ENCODE data around the gene SPAG16.

The SPAG16 gene

DNA sequence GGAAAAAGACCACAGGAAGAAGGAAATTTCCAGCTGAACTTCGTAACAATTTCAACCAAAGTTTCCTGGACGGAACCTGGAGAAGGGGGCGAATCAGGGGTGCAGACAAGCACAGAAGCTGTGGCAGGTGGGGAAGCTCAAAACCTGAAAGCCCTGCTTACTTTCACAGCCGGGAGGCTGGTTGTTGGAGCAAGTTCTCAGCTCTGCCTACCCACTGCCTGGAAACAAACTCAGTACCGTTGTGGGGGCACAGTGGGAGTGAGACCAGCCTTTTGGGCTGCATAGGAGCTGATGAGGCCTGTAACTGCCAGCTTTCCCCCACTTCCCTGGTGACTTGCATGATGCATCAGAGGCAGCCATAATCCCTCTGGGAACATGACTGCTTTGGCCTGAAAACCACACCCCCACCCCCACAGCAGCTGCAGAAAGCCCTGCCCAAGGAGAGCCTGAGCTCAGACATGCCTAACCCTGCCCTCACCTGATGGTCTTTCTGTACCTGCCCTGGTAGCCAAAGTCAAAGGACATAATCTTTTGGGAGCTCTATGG is 919.6 kb downstream of the SPAG16 start:
- no peak for DNase-seq

GRCh38 chr2:214215107-214215506 is 930.8 kb downstream of the SPAG16 start:
- no peak for DNase-seq

GRCh38 chr2:214217136-214217535 is 932.9 kb downstream of the SPAG16 start:
- no peak for DNase-seq

GRCh38 chr2:214217599-214217998 is 933.3 kb downstream of the SPAG16 start:
- no peak for DNase-seq

DNA sequence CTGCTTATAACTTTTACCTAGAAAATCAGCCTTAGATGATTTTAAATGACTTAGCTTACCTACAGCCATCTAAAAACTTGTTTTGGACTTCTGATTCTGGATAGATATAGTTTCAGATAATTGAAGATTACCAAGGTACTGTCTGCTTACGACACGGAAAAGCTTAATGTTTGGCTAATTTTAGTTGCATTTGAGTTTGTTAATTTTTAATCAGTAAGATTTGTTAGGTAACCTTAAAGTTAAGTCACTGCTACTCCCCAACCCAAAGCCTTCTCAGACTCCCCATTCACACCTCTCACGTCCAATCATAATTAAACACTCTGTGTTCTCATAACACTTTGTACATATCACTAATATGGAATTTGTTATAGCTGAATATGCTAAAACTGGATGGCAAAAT is 936.0 kb downstream of the SPAG16 start:
- DNase-seq: no peak

DNA sequence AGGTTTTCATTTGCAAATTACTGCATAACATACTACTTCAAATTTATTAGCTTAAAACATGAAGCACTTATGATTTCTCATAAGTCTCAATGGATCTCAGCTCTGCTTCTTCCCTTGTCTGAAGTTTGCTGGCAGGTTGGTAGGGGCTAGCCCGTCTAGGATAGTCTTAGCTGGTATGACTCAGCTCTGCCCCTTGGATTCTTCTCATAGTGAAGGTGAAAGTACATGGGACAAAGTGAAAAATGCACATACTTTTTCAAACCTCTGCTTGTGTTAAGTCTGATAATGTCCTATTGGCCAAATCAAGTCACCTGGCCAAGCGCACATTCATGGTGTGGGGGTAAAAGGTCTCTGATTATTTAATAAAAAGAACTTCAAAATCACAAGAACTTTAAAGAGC is 941.8 kb downstream of the SPAG16 start:
- no peak for DNase-seq

DNA sequence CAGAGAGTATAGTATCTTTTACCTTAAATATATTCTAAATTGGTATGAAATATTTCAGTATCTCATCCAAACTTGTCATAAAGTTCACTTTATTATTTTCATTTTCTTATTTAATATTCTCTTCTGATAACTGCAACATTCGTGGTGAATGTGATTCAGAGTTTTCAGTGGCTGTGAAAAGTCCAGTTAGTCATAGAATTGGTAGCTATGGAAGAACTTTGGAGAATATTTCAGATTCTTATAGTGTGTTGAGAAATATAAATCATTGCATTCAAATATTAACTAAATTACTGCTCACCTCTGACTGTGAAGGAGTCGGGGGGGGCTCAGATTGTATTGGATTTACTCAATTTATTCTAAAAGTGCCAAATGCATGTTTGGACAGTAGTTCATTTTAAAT is 948.0 kb downstream of the SPAG16 start:
- DNase-seq: no peak

DNA sequence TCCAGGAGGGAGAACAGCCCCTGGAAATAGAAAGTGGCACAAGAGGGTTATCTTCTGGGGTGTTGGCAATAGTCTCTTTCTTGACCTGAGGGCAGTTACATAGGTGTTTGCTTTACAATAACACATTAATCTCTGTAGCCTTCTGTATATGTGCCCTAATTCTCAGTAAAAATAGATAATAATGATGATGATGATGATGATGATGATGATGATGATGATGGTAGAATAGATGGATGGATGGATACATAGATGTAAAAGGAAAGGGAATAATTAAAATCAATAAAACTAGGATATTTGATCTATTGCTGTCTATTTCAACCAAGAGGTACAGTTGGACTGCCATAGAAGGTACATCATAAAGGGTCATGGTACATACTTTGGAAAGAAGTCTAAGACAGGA is 948.9 kb downstream of the SPAG16 start:
- no peak for DNase-seq

- DNase-seq: no peak
Measured at GRCh38 chr2:214242797-214243196, 958.5 kb downstream of the SPAG16 start.

DNA sequence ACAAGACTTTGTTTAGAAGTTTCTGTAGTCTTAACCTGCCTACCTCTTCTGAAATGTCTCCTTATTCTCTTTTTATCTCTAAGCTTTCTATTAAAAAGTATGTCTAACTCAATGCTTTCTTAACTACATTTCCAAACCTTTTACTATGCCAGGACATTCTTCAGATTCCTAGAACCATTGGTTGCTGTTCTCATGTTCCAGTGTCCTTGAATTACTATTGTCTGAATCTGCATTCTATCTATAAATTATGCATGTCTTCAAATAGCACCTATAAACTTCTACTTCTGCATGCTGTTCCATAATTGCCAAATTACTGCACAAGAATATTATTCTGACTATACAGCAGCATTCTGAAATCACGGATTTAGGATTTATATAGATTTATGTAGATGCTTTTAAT is 960.6 kb downstream of the SPAG16 start:
- no peak for DNase-seq

GRCh38 chr2:214246417-214246816 is 962.2 kb downstream of the SPAG16 start:
- DNase-seq: no peak

GRCh38 chr2:214247531-214247930 is 963.3 kb downstream of the SPAG16 start:
- no peak for DNase-seq

- DNase-seq: no peak
Measured at GRCh38 chr2:214255046-214255445, 970.8 kb downstream of the SPAG16 start.

- DNase-seq: no peak
Measured at GRCh38 chr2:214261683-214262082, 977.4 kb downstream of the SPAG16 start.

DNA sequence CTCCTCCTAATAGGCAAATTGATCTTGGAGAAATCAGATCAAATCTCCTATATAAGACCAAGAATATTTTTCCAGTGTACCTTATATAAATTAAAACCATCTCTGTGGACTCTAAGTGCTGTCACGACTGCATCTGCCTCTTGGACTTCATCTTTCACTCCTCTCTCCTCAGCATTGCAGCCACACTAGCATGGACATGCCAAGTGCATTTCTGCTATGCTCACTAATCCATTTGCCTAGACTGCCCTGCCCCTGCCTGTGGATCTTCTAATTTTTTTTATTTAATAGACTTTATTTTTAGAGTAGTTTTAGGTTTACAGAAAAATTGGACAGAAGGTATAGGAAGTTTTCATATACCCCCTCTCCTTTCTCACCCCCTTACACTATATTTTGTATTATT is 979.9 kb downstream of the SPAG16 start:
- no peak for DNase-seq

DNA sequence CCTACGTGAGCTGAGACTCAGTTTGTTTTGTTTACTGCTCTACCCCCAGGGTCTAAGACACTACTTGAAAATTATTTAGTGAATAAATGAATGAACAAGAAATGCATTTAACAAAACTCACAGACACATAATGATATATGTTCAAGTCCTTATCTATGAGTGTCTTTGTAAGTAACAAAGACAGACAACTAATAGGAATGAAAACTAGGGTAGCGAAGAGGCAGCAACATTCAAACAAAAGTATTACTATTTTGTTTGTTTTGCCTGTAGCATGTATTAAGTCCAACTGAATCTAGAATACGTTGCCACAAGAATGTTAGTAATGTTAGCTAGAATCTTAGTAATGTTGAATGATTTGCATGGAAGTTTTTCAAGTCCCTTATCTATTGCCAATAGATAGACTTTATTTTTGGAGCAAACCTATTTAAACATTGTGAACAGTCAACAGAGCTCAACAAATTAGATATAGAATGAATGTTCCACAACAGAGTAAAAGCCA is 981.8 kb downstream of the SPAG16 start:
- no peak for DNase-seq

- no peak for DNase-seq
Measured at GRCh38 chr2:214277880-214278279, 993.6 kb downstream of the SPAG16 start.

DNA sequence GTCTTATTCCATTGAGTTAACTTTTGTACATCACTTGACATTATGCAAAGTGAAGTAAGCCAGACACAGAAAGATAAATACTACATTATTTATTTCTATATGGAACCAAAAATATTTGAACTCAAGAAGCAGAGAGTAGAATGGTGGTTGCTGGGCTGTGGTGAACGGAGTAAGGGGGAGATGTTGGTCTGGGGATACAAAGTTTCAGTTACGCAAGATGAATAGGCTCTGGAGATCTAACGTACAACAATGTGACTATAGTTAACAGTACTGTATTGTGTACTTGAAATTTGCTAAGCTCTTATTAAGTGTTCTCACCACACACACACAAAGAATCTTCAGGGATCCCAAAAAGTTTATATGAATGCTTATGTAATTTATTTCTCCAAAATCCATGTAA is 1001.7 kb downstream of the SPAG16 start:
- DNase-seq: no peak

GRCh38 chr2:214293593-214293992 is 1009.3 kb downstream of the SPAG16 start:
- DNase-seq: no peak

- no peak for DNase-seq
Measured at GRCh38 chr2:214294426-214294825, 1010.2 kb downstream of the SPAG16 start.

DNA sequence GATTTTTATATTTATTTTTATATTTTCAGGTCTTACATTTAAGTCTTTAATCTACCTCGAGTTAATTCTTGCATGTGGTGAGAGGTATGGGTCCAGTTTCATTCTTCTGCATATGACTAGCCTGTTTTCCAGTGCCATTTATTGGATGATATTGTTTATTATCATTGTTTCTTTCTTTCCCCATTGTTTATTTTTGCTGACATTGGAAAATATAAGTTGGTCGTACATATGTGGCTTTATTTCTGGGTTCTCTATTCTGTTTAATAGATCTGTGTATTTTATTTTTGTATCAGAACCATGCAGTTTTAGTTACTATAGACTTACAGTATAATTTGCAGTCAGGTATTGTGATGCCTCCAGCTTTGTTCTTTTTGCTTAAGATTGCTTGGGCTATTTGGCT is 1013.2 kb downstream of the SPAG16 start:
- no peak for DNase-seq

DNA sequence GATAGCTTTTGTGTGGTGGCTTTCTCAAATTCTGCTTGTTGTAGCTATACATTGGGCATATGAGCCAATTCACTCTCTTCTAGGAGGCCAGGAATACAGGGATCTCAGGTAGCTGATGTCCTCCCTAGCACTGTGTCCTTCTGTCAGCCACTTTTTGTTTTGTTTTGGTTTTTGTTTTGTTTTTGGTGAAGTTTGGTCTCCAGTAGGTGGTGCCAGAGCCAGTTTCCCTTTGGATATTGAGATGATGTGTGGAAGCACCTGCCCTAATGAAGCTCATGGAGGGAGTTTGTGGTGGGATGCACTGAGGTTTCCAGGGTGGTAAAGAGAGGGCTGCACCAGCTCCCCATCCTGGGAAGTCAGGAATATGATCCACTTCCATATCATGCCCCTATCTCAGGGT is 1026.1 kb downstream of the SPAG16 start:
- no peak for DNase-seq

- DNase-seq: no peak
Measured at GRCh38 chr2:214311031-214311533, 1026.8 kb downstream of the SPAG16 start.

GRCh38 chr2:214311931-214312749 is 1027.9 kb downstream of the SPAG16 start:
- DNase-seq: no peak

DNA sequence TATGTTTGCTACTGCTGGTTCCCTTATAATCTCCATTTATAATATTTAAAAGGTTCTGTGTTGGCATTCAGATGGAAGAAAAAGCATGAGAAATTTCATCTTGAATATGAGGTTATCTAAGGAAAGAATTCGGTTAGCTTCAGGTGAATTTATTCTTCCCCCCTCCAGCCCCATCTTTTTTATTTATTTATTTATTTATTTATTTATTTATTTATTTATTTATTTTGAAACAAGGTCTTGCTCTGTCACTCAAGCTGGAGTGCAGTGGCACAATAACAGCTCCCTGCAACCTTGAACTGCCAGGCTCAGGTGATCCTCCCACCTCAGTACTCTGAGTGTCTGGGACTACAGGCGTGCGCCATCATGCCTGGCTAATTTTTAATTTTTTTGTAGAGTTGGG is 1031.1 kb downstream of the SPAG16 start:
- DNase-seq: no peak

All from activated CD4-positive, alpha-beta T cell treated with anti-CD3 and anti-CD28 coated beads for 48 hours (primary cell).